IMR-90 (cell line): ENCODE measurements around the gene AGTPBP1.

Experiments
- BHLHE40 ChIP-seq: fragments of 150-350 bp; IDR thresholded peaks from 2 replicates; pipeline ENCODE4 v1.6.1; 2016; ENCODE audit warnings: mild to moderate bottlenecking, low read depth, low read length
- TF ChIP-seq, protein P1 (sequence below): conservative IDR thresholded peaks from 2 replicates; pipeline ENCODE4 v1.5.1; 2012; ENCODE audit warnings: mild to moderate bottlenecking, low read depth, low read length, improper control_type of control experiment

DNA sequence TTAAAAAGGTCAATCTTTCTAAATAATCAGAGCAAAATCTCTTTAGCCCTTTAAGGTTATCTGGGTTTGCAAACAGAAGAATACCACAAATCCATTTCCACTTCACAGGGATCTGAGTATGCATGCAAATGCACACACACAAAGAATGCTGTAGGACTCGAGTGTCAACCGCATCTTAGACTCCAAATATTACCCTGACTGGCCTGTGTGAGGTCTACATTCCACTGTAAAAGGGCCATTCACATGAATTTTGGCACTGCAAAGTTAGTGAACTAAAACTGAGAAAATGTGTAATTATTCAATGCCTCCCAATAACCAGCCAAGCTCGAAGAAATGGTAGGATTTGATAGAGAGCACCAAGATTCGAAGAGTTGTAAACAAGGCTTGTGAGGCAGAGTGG is 199.9 kb downstream of the AGTPBP1 start:
- no peak for TF ChIP-seq BHLHE40
- TF ChIP-seq, protein P1, sequence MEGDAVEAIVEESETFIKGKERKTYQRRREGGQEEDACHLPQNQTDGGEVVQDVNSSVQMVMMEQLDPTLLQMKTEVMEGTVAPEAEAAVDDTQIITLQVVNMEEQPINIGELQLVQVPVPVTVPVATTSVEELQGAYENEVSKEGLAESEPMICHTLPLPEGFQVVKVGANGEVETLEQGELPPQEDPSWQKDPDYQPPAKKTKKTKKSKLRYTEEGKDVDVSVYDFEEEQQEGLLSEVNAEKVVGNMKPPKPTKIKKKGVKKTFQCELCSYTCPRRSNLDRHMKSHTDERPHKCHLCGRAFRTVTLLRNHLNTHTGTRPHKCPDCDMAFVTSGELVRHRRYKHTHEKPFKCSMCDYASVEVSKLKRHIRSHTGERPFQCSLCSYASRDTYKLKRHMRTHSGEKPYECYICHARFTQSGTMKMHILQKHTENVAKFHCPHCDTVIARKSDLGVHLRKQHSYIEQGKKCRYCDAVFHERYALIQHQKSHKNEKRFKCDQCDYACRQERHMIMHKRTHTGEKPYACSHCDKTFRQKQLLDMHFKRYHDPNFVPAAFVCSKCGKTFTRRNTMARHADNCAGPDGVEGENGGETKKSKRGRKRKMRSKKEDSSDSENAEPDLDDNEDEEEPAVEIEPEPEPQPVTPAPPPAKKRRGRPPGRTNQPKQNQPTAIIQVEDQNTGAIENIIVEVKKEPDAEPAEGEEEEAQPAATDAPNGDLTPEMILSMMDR = no peak
